ENCODE results near the gene PIGU. TPM values are rescaled to one million over a fixed set of nuclear protein-coding genes. Genes with fewer than 3 reads are reported as not detected.
"Not testable (repeated sequence)": the region's sequence is repeated elsewhere in the genome, so short reads cannot be mapped to it uniquely, and the experiment has no call there.

The PIGU gene
- polyA plus RNA-seq, 1 donor, result 20.3 TPM

- no peak for DNase-seq (ENCODE audit: low read depth)
Observed at GRCh38 chr20:34706912-34707784, 30.3 kb upstream of the PIGU start.

GRCh38 chr20:34706302-34706875 lies 29.5 kb upstream of the PIGU start:
- no peak for DNase-seq (ENCODE audit: low read depth)

- DNase-seq (ENCODE audit: low read depth), result no peak
Observed at GRCh38 chr20:34705397-34706301, 28.8 kb upstream of the PIGU start.

- DNase-seq (ENCODE audit: low read depth), result no peak
Observed at GRCh38 chr20:34705008-34705396, 28.1 kb upstream of the PIGU start.

GRCh38 chr20:34704177-34705007 lies 27.5 kb upstream of the PIGU start, which contains the start of gene TP53INP2:
Gene TP53INP2 (plus strand): TSS chr20:34704344. CDS start chr20:34708740, 4,396 bp downstream.
- DNase-seq (ENCODE audit: low read depth), result no peak

- no peak for DNase-seq (ENCODE audit: low read depth)
Observed at GRCh38 chr20:34703424-34704176, 26.7 kb upstream of the PIGU start.

- no peak for DNase-seq (ENCODE audit: low read depth)
Observed at GRCh38 chr20:34703061-34703423, 26.1 kb upstream of the PIGU start.

GRCh38 chr20:34701405-34702085 lies 24.7 kb upstream of the PIGU start:
- DNase-seq (ENCODE audit: low read depth), result no peak

GRCh38 chr20:34693414-34693813 lies 16.5 kb upstream of the PIGU start:
- no peak for DNase-seq (ENCODE audit: low read depth)

- DNase-seq (ENCODE audit: low read depth), result no peak
Observed at GRCh38 chr20:34691838-34692237, 14.9 kb upstream of the PIGU start.

GRCh38 chr20:34689486-34689885 lies 12.6 kb upstream of the PIGU start:
- DNase-seq (ENCODE audit: low read depth), result no peak

GRCh38 chr20:34683667-34684066 lies 6.8 kb upstream of the PIGU start:
- DNase-seq (ENCODE audit: low read depth), result no peak

- no peak for DNase-seq (ENCODE audit: low read depth)
Observed at GRCh38 chr20:34680586-34681175, 3.8 kb upstream of the PIGU start.

- no peak for DNase-seq (ENCODE audit: low read depth)
Observed at GRCh38 chr20:34675993-34676641, 775 bp downstream of the PIGU start.

- no peak for DNase-seq (ENCODE audit: low read depth)
Observed at GRCh38 chr20:34675561-34675960, 1.3 kb downstream of the PIGU start.

GRCh38 chr20:34673412-34673811 lies 3.5 kb downstream of the PIGU start:
- DNase-seq (ENCODE audit: low read depth), result no peak

- no peak for DNase-seq (ENCODE audit: low read depth)
Observed at GRCh38 chr20:34669094-34669493, 7.8 kb downstream of the PIGU start.

- not testable (repeated sequence) for DNase-seq (ENCODE audit: low read depth)
Observed at GRCh38 chr20:34664751-34665150, 12.1 kb downstream of the PIGU start.
